H9 (cell line): ENCODE data around the gene FARS2. TPM values are rescaled to one million over a fixed set of nuclear protein-coding genes. Genes with fewer than 3 reads are reported as not detected.

ENCODE experiments used
- DNase-seq: peaks from one replicate; pipeline ENCODE4 v3.0.0-alpha.2; 2017
- H2AFZ ChIP-seq: one replicate; pipeline ENCODE4 v1.6.1; 2013; ENCODE audit warnings: mild to moderate bottlenecking, low read length, control low read depth, moderate library complexity
- H2AK5ac ChIP-seq: 2 replicates; pipeline ENCODE4 v1.6.1; 2013; ENCODE audit warnings: low read length, control low read depth, mixed read lengths; ENCODE audit not compliant: insufficient read length
- H2BK120ac ChIP-seq: one replicate; pipeline ENCODE4 v1.6.1; 2013; ENCODE audit warnings: low read depth, mild to moderate bottlenecking, low read length, control low read depth, inconsistent platforms; ENCODE audit not compliant: poor library complexity, severe bottlenecking
- H2BK12ac ChIP-seq: 2 replicates; pipeline ENCODE4 v1.6.1; 2013; ENCODE audit warnings: low read length, control low read depth, mixed read lengths, low read depth; ENCODE audit not compliant: insufficient read length
- H2BK15ac ChIP-seq: 2 replicates; pipeline ENCODE4 v1.6.1; 2013; ENCODE audit warnings: low read depth, low read length, control low read depth
- H2BK20ac ChIP-seq: one replicate; pipeline ENCODE4 v1.6.1; 2013; ENCODE audit warnings: low read depth, mild to moderate bottlenecking, low read length, control low read depth, inconsistent platforms; ENCODE audit not compliant: poor library complexity, severe bottlenecking
- H2BK5ac ChIP-seq: 2 replicates; pipeline ENCODE4 v1.6.1; 2013; ENCODE audit warnings: low read length, control low read depth, mixed read lengths; ENCODE audit not compliant: insufficient read length
- H3K14ac ChIP-seq: 2 replicates; pipeline ENCODE4 v1.6.1; 2013; ENCODE audit warnings: low read length, control low read depth; ENCODE audit not compliant: insufficient read depth
- H3K18ac ChIP-seq: 2 replicates; pipeline ENCODE4 v1.6.1; 2013; ENCODE audit warnings: low read depth, mild to moderate bottlenecking, mixed read lengths, low read length, control low read depth; ENCODE audit not compliant: insufficient read length
- H3K23ac ChIP-seq: 2 replicates; pipeline ENCODE4 v1.6.1; 2013; ENCODE audit warnings: low read length, control low read depth, mixed read lengths, low read depth; ENCODE audit not compliant: insufficient read length
- H3K23me2 ChIP-seq: 2 replicates; pipeline ENCODE4 v1.6.1; 2013; ENCODE audit warnings: low read depth, mild to moderate bottlenecking, mixed read lengths, low read length, control low read depth; ENCODE audit not compliant: insufficient read length, poor library complexity, severe bottlenecking
- H3K27ac ChIP-seq: 2 replicates; pipeline ENCODE4 v1.5.1; 2013; ENCODE audit warnings: low read length, control low read depth, mixed read lengths, low read depth; ENCODE audit not compliant: insufficient read length
- H3K27me3 ChIP-seq: 2 replicates; pipeline ENCODE4 v1.6.1; 2013; ENCODE audit warnings: low read length, control low read depth, inconsistent platforms; ENCODE audit not compliant: insufficient read depth
- H3K4ac ChIP-seq: 2 replicates; pipeline ENCODE4 v1.6.1; 2013; ENCODE audit warnings: low read depth, mild to moderate bottlenecking, control low read depth, inconsistent platforms, low read length, moderate library complexity
- H3K4me1 ChIP-seq: 2 replicates; pipeline ENCODE4 v1.6.1; 2013; ENCODE audit warnings: low read length, control low read depth, inconsistent platforms; ENCODE audit not compliant: insufficient read depth
- H3K4me2 ChIP-seq: 2 replicates; pipeline ENCODE4 v1.6.1; 2013; ENCODE audit warnings: low read length, control low read depth, mixed read lengths; ENCODE audit not compliant: insufficient read length, insufficient read depth
- H3K56ac ChIP-seq: 2 replicates; pipeline ENCODE4 v1.6.1; 2013; ENCODE audit warnings: low read depth, mild to moderate bottlenecking, mixed read lengths, low read length, control low read depth; ENCODE audit not compliant: insufficient read length
- H3K79me1 ChIP-seq: 2 replicates; pipeline ENCODE4 v1.6.1; 2013; ENCODE audit warnings: low read depth, mild to moderate bottlenecking, moderate library complexity, low read length, control low read depth, inconsistent platforms; ENCODE audit not compliant: insufficient read depth, poor library complexity, severe bottlenecking
- H3K79me2 ChIP-seq: 2 replicates; pipeline ENCODE4 v1.6.1; 2013; ENCODE audit warnings: low read length, control low read depth, inconsistent platforms; ENCODE audit not compliant: insufficient read depth
- H3K9ac ChIP-seq: 2 replicates; pipeline ENCODE4 v1.6.1; 2013; ENCODE audit warnings: low read length, control low read depth, mixed read lengths; ENCODE audit not compliant: insufficient read length; ENCODE audit errors: extremely low read depth
- H3K9me3 ChIP-seq: one replicate; pipeline ENCODE4 v1.6.1; 2013; ENCODE audit warnings: low read depth, low read length, inconsistent platforms; ENCODE audit not compliant: control insufficient read depth
- H3T11ph ChIP-seq: one replicate; pipeline ENCODE4 v1.6.1; 2013; ENCODE audit warnings: mild to moderate bottlenecking, low read length, control low read depth, inconsistent platforms
- H4K20me1 ChIP-seq: one replicate; pipeline ENCODE4 v1.6.1; 2013; ENCODE audit not compliant: control insufficient read depth, insufficient read length, insufficient read depth
- H4K5ac ChIP-seq: 2 replicates; pipeline ENCODE4 v1.6.1; 2013; ENCODE audit warnings: low read depth, mild to moderate bottlenecking, mixed read lengths, low read length, control low read depth; ENCODE audit not compliant: insufficient read length
- H4K8ac ChIP-seq: replicated peaks from 2 replicates; pipeline ENCODE4 v1.6.1; 2013; ENCODE audit warnings: low read length, control low read depth, mixed read lengths, low read depth; ENCODE audit not compliant: insufficient read length
- H4K91ac ChIP-seq: 2 replicates; pipeline ENCODE4 v1.6.1; 2013; ENCODE audit warnings: low read depth, mild to moderate bottlenecking, moderate library complexity, mixed read lengths, low read length, control low read depth; ENCODE audit not compliant: insufficient read length
- H3K27ac Mint-ChIP-seq, 3 experiments: 2 replicates in 2 of 3; 3 replicates in 1 of 3; pipeline ENCODE4 v1.8.0; 2020 to 2021; ENCODE audit warnings: mixed read lengths in 3 of 3, mild to moderate bottlenecking in 1 of 3, moderate library complexity in 1 of 3
- H3K27me3 Mint-ChIP-seq: 2 replicates; pipeline ENCODE4 v1.8.0; 2021; ENCODE audit warnings: low read depth, mild to moderate bottlenecking, moderate library complexity, mixed read lengths
- H3K36me3 Mint-ChIP-seq, 3 experiments: 2 replicates in 2 of 3; 3 replicates in 1 of 3; pipeline ENCODE4 v1.8.0; 2020 to 2021; ENCODE audit warnings: low read depth in 3 of 3, mixed read lengths in 3 of 3; ENCODE audit not compliant: insufficient read depth in 1 of 3
- H3K4me1 Mint-ChIP-seq, 2 experiments: 2 replicates each; pipeline ENCODE4 v1.8.0; 2020; ENCODE audit warnings: mixed read lengths in 2 of 2
- H3K4me3 Mint-ChIP-seq, 2 experiments: 2 replicates in 1 of 2; 3 replicates in 1 of 2; pipeline ENCODE4 v1.8.0; 2020 to 2021; ENCODE audit warnings: mild to moderate bottlenecking in 2 of 2, mixed read lengths in 2 of 2, moderate library complexity in 1 of 2
- H3K9me3 Mint-ChIP-seq, 2 experiments: 2 replicates in 1 of 2; 3 replicates in 1 of 2; pipeline ENCODE4 v1.8.0; 2020; ENCODE audit warnings: mild to moderate bottlenecking in 2 of 2, mixed read lengths in 2 of 2, moderate library complexity in 1 of 2
- CTCF ChIP-seq: fragments of 200-600 bp; sonication (generic); conservative IDR thresholded peaks from 3 replicates; pipeline ENCODE4 v1.8.0; 2021; ENCODE audit warnings: antibody characterized with exemption, mild to moderate bottlenecking
- WGBS: extraction: QIAGEN DNeasy Blood & Tissue Kit; methylation state at CpG from one replicate; pipeline ENCODE4 v1.1.7; 2013; ENCODE audit warnings: missing lambda C conversion rate, low lambda C conversion rate, mixed read lengths; ENCODE audit not compliant: insufficient read length; ENCODE audit errors: extremely low coverage; 5-methylcytosine and 5-hydroxymethylcytosine counted together
- total RNA-seq: library from RNA; stranded (reverse); gene quantifications from 2 replicates; pipeline ENCODE4 v1.2.1, GENCODE V29; 2021

FARS2 gene
- total RNA-seq, 1 experiment from 2014 or later: 8.5 TPM

- Histone ChIP-seq H3K23me2 (peaks cover 4% of the 10 kb centered on the region), H3K9ac (no peak overlapping the region), H2AFZ (no peak overlapping the region), H4K91ac (no peak overlapping the region), H2BK12ac (no peak overlapping the region), H3K4ac (no peak overlapping the region), H4K20me1 (no peaks in the 10 kb centered on the region), H3K79me1 (no peaks in the 10 kb centered on the region), H3K27me3 (no peaks in the 10 kb centered on the region), H2BK15ac (no peak overlapping the region), H2BK120ac (no peak overlapping the region), H3K27ac (no peak overlapping the region), H3K9me3 (no peaks in the 10 kb centered on the region), H3K14ac (no peak overlapping the region), H3K23ac (no peak overlapping the region), H3K4me1 (peaks cover 5% of the 10 kb centered on the region; the same call in 1 of the 2 replicates), H2BK5ac (no peak overlapping the region), H2AK5ac (no peak overlapping the region), H3K79me2 (no peaks in the 10 kb centered on the region), H2BK20ac (no peak overlapping the region), H4K5ac (no peak overlapping the region), H3K18ac (no peak overlapping the region), H3T11ph (no peak overlapping the region), H4K8ac (no peak overlapping the region), H3K56ac (no peak overlapping the region), H3K4me2 (no peak overlapping the region)
- no peaks in the 10 kb centered on the region for H3K9me3 Mint-ChIP-seq
- H3K4me1 Mint-ChIP-seq: peaks cover 15 to 16% of the 10 kb centered on the region in 2 experiments
- TF ChIP-seq CTCF: no peak
- no CpG with 5 or more reads among the region's 3 CpGs for WGBS
- peak overlapping the region in 2 of 3 experiments; percentile 7 to 82; a peak in 2 of 7 replicates for H3K27ac Mint-ChIP-seq
- peaks cover 5% of the 10 kb centered on the region for H3K27me3 Mint-ChIP-seq
- H3K36me3 Mint-ChIP-seq: no peaks in the 10 kb centered on the region
- DNase-seq: no peak
- H3K4me3 Mint-ChIP-seq: no peak overlapping the region
Observed at GRCh38 chr6:5443491-5443890, 182.2 kb downstream of the FARS2 start.
